ENCODE measurements around the gene DPYD. TPM values are rescaled to one million over a fixed set of nuclear protein-coding genes. Genes with fewer than 3 reads are reported as not detected.

DPYD gene
- total and polyA plus RNA-seq, 7 donors, result 2.5 to 7.3 (median 5.1) TPM

DNA sequence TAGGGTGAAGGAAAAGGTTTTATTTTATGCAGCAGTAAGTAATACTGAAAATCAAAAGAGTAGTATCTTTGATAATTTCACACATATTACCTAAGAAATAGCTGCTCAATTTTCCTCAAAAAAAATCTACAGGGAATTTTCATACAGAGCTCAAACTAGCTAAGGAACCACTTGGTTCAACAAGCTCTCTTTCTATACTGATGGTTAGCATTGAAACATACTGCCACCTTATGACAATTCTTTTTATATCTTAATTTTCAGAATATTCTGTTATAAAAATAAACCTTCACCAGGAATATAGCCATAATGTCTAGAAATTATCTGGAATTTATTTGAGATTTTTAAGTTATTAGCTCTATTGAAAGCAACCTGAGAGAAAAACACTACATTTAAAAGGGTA lies 142.1 kb downstream of the DPYD start:
- no peak for ATAC-seq
- no peaks in the 10 kb centered on the region for H3K36me3 ChIP-seq (ENCODE audit: insufficient read depth in 1 of 2, low read depth in 1 of 2)
- no peaks in the 10 kb centered on the region for H3K27me3 ChIP-seq (ENCODE audit: insufficient read depth in 3 of 3, low read length in 2 of 3)
- H3K4me3 ChIP-seq, result no peak overlapping the region
- DNase-seq, result no peak
- H3K4me1 ChIP-seq, result no peaks in the 10 kb centered on the region
- no peaks in the 10 kb centered on the region for H3K9me3 ChIP-seq
- H3K27ac ChIP-seq, result no peak overlapping the region
- intact Hi-C loops (cut with DNase I), result no loop called here
- TF ChIP-seq, protein P1, sequence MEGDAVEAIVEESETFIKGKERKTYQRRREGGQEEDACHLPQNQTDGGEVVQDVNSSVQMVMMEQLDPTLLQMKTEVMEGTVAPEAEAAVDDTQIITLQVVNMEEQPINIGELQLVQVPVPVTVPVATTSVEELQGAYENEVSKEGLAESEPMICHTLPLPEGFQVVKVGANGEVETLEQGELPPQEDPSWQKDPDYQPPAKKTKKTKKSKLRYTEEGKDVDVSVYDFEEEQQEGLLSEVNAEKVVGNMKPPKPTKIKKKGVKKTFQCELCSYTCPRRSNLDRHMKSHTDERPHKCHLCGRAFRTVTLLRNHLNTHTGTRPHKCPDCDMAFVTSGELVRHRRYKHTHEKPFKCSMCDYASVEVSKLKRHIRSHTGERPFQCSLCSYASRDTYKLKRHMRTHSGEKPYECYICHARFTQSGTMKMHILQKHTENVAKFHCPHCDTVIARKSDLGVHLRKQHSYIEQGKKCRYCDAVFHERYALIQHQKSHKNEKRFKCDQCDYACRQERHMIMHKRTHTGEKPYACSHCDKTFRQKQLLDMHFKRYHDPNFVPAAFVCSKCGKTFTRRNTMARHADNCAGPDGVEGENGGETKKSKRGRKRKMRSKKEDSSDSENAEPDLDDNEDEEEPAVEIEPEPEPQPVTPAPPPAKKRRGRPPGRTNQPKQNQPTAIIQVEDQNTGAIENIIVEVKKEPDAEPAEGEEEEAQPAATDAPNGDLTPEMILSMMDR (IDR thresholded peaks at IDR 0.05), result no peak

DNA sequence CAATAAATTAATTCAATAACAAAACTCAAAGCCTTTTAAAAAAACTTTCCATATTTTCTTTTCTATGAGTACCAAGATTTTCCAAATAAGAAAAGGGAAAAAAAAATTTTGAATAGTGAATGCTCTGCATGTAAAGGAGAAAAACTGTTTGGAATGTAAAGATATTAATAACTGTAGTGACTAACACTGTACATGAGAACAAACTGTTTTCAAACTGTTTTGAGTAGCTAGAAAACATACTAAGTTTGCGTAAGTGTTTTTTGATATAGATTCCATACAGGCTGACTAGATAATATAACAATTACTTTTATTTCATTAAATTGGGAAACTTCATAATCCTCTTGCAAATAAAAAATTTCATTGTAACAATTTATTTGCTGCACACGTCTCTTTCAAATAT lies 150.5 kb downstream of the DPYD start:
- 94 to 98% (median 96%) methylated on average over 2 of the region's 2 CpGs for WGBS, 3 donors
- TF ChIP-seq, protein P1 (IDR thresholded peaks at IDR 0.05), result no peak
- no peak for ATAC-seq

DNA sequence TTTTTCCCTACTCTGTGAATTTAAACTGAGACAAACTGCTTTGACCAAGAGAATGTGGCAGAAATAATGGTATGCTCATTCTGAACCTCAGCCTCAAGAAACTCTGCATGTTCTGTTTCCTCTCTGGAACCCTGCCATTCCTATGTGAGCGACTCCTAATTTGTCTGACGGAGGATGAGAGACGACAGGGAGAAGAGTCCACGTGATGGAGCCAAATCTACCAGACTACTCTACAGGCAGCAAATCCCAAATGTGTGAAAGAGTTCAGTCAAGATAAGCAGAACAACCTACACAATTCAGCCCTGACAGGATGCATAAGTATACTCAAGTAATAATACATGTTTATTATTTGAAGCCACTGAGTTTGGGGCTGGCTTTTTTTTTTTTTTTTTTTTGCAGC lies 153.5 kb downstream of the DPYD start:
- TF ChIP-seq, protein P1 (IDR thresholded peaks at IDR 0.05), result no peak
- H3K9me3 ChIP-seq, result no peaks in the 10 kb centered on the region
- no peak overlapping the region for H3K4me3 ChIP-seq
- intact Hi-C loops (cut with DNase I), result no loop called here
- WGBS, 3 donors, result 61 to 75% (median 64%) methylated on average over 4 of the region's 4 CpGs
- ATAC-seq, result no peak
- H3K27me3 ChIP-seq (ENCODE audit: insufficient read depth in 3 of 3, low read length in 2 of 3), result no peaks in the 10 kb centered on the region
- no peaks in the 10 kb centered on the region for H3K4me1 ChIP-seq
- H3K27ac ChIP-seq, result no peak overlapping the region
- no peak for DNase-seq
- no peaks in the 10 kb centered on the region for H3K36me3 ChIP-seq (ENCODE audit: insufficient read depth in 1 of 2, low read depth in 1 of 2)

More for the DNA sequence above, 150.5 kb downstream of the DPYD start:
- intact Hi-C loops (cut with DNase I), result no loop called here
- no peaks in the 10 kb centered on the region for H3K27me3 ChIP-seq (ENCODE audit: insufficient read depth in 3 of 3, low read length in 2 of 3)
- H3K4me1 ChIP-seq, result no peaks in the 10 kb centered on the region
- H3K4me3 ChIP-seq, result no peak overlapping the region
- no peaks in the 10 kb centered on the region for H3K36me3 ChIP-seq (ENCODE audit: insufficient read depth in 1 of 2, low read depth in 1 of 2)
- no peak overlapping the region for H3K27ac ChIP-seq
- no peaks in the 10 kb centered on the region for H3K9me3 ChIP-seq
- no peak for DNase-seq

DNA sequence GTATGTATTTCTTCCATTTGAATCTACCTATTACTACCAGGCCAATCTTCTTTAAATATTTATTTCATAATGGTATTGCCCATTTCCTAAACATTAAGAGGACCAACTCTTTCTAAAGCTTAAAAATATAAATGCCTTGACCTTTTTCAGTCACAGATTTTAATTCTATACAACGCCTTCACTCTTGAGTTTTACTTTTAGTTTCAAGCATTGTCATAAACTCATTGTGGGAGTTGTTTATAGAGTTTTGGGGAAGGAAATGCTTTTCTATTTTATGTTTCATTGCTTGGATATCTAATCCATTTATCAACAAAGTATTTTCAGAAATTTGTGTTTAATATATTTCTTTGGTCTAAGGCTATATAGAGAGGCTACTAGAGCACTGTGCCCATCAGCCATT lies 155.8 kb downstream of the DPYD start:
- no peak overlapping the region for H3K27ac ChIP-seq
- H3K36me3 ChIP-seq (ENCODE audit: insufficient read depth in 1 of 2, low read depth in 1 of 2), result no peaks in the 10 kb centered on the region
- H3K9me3 ChIP-seq, result peaks cover 7% of the 10 kb centered on the region
- ATAC-seq (no peak), DNase-seq (no peak)
- intact Hi-C loops (cut with DNase I), result no loop called here
- TF ChIP-seq, protein P1 (IDR thresholded peaks at IDR 0.05), result no peak
- no peaks in the 10 kb centered on the region for H3K4me1 ChIP-seq
- H3K4me3 ChIP-seq, result no peak overlapping the region
- no peaks in the 10 kb centered on the region for H3K27me3 ChIP-seq (ENCODE audit: insufficient read depth in 3 of 3, low read length in 2 of 3)
- WGBS, 3 donors, result 91 to 95% (median 93%) methylated on average over 1 of the region's 1 CpG

DNA sequence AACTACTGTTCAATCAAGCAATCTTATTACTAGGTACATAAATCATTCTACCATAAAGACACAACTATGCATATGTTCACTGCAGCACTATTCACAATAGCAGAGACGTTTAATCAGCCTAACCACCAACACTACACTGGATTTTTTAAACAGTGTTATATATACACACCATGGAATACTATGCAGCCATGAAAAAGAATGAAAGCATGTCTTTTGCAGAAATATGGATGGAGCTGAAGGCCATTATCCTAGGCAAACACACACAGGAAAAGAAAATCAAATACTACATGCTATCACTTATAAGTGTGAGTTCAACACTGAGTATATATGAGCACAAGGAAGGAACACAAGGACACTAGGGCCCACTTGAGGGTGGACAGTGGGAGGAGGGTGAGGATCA lies 159.2 kb downstream of the DPYD start:
- no peak for DNase-seq
- Histone ChIP-seq H3K27ac (no peak overlapping the region), H3K4me1 (peaks cover 12% of the 10 kb centered on the region), H3K27me3 (ENCODE audit: insufficient read depth in 3 of 3, low read length in 2 of 3) (no peaks in the 10 kb centered on the region), H3K4me3 (no peak overlapping the region), H3K9me3 (peaks cover 7% of the 10 kb centered on the region), H3K36me3 (ENCODE audit: insufficient read depth in 1 of 2, low read depth in 1 of 2) (no peaks in the 10 kb centered on the region)
- intact Hi-C loops (cut with DNase I), result no loop called here
- WGBS, 3 donors, result 71 to 76% (median 72%) methylated on average over 1 of the region's 1 CpG
- no peak for ATAC-seq
- TF ChIP-seq, protein P1 (IDR thresholded peaks at IDR 0.05), result no peak

Data from psoas muscle (tissue), 8 donors.